GM19372 (cell line): ENCODE data around the gene IL22RA1.

Experiments used
- ATAC-seq: cut with Tn5 transposase; IDR thresholded peaks from one replicate; pipeline ENCODE4 v1.9.1; 2021; ENCODE audit warnings: mild to moderate bottlenecking, low read depth, moderate library complexity; ENCODE audit not compliant: unreplicated experiment

The IL22RA1 gene

GRCh38 chr1:24100945-24101737, 41.8 kb downstream of the IL22RA1 start:
- ATAC-seq, result no peak

- ATAC-seq, result no peak
Measured at GRCh38 chr1:24098943-24099638, 43.8 kb downstream of the IL22RA1 start.

- no peak for ATAC-seq
Measured at GRCh38 chr1:24098102-24098501, 44.8 kb downstream of the IL22RA1 start.

- ATAC-seq, result no peak
Measured at GRCh38 chr1:24097663-24098062, 45.3 kb downstream of the IL22RA1 start.

GRCh38 chr1:24096739-24097103, 46.2 kb downstream of the IL22RA1 start:
- no peak for ATAC-seq

GRCh38 chr1:24096009-24096738, 46.8 kb downstream of the IL22RA1 start:
- no peak for ATAC-seq

- ATAC-seq, result no peak
Measured at GRCh38 chr1:24095140-24095859, 47.6 kb downstream of the IL22RA1 start.

GRCh38 chr1:24094554-24094953, 48.4 kb downstream of the IL22RA1 start:
- no peak for ATAC-seq

GRCh38 chr1:24093732-24094131, 49.2 kb downstream of the IL22RA1 start:
- ATAC-seq, result no peak

GRCh38 chr1:24092979-24093378, 50.0 kb downstream of the IL22RA1 start:
- no peak for ATAC-seq

- ATAC-seq, result no peak
Measured at GRCh38 chr1:24091971-24092482, 50.9 kb downstream of the IL22RA1 start.

GRCh38 chr1:24090736-24091135, 52.2 kb downstream of the IL22RA1 start:
- ATAC-seq, result no peak

GRCh38 chr1:24089743-24090555, 53.0 kb downstream of the IL22RA1 start:
- ATAC-seq, result no peak

- ATAC-seq, result no peak
Measured at GRCh38 chr1:24089027-24089742, 53.8 kb downstream of the IL22RA1 start.

- no peak for ATAC-seq
Measured at GRCh38 chr1:24086466-24086865, 56.5 kb downstream of the IL22RA1 start.

- no peak for ATAC-seq
Measured at GRCh38 chr1:24085546-24085945, 57.4 kb downstream of the IL22RA1 start.

GRCh38 chr1:24085007-24085406, 57.9 kb downstream of the IL22RA1 start:
- ATAC-seq, result no peak

- no peak for ATAC-seq
Measured at GRCh38 chr1:24084050-24084449, 58.9 kb downstream of the IL22RA1 start.

GRCh38 chr1:24082372-24082771, 60.6 kb downstream of the IL22RA1 start:
- ATAC-seq, result no peak
